Measurements from ENCODE around the gene OR6C3. TPM values are rescaled to one million over a fixed set of nuclear protein-coding genes. Genes with fewer than 3 reads are reported as not detected.

OR6C3 gene
- total and polyA plus RNA-seq, 2 experiments from 2014 or later = not detected

Other genes starting within 250 kb of the OR6C3 start
- gene OR9K2, start 204.3 kb upstream of the OR6C3 start, total RNA-seq = not detected in 2 replicates
- gene OR9K2, start 204.3 kb upstream of the OR6C3 start, polyA plus RNA-seq = not detected in 2 replicates
- not detected in 2 replicates for gene OR10A7, start 109.7 kb upstream of the OR6C3 start, total RNA-seq
- gene OR10A7, start 109.7 kb upstream of the OR6C3 start, polyA plus RNA-seq = not detected in 2 replicates
- not detected in 2 replicates for gene OR6C74, start 86.1 kb upstream of the OR6C3 start, total RNA-seq
- not detected in 2 replicates for gene OR6C74, start 86.1 kb upstream of the OR6C3 start, polyA plus RNA-seq
- not detected in 2 replicates for gene OR6C6, start 34.2 kb upstream of the OR6C3 start, total RNA-seq
- not detected in 2 replicates for gene OR6C6, start 34.2 kb upstream of the OR6C3 start, polyA plus RNA-seq
- gene OR6C1, start 16.4 kb upstream of the OR6C3 start, total RNA-seq = not detected in 2 replicates
- not detected in 2 replicates for gene OR6C1, start 16.4 kb upstream of the OR6C3 start, polyA plus RNA-seq
- not detected in 2 replicates for gene OR6C75, start 32.2 kb downstream of the OR6C3 start, total RNA-seq
- gene OR6C75, start 32.2 kb downstream of the OR6C3 start, polyA plus RNA-seq = not detected in 2 replicates
- not detected in 2 replicates for gene OR6C65, start 69.8 kb downstream of the OR6C3 start, total RNA-seq
- gene OR6C65, start 69.8 kb downstream of the OR6C3 start, polyA plus RNA-seq = not detected in 2 replicates
- gene OR6C76, start 95.5 kb downstream of the OR6C3 start, total RNA-seq = not detected in 2 replicates
- gene OR6C76, start 95.5 kb downstream of the OR6C3 start, polyA plus RNA-seq = not detected in 2 replicates
- gene OR6C2, start 113.3 kb downstream of the OR6C3 start, total RNA-seq = not detected in 2 replicates
- gene OR6C2, start 113.3 kb downstream of the OR6C3 start, polyA plus RNA-seq = not detected in 2 replicates
- not detected in 2 replicates for gene OR6C70, start 139.4 kb downstream of the OR6C3 start, total RNA-seq
- gene OR6C70, start 139.4 kb downstream of the OR6C3 start, polyA plus RNA-seq = not detected in 2 replicates
- not detected in 2 replicates for gene OR6C68, start 161.6 kb downstream of the OR6C3 start, total RNA-seq
- not detected in 2 replicates for gene OR6C68, start 161.6 kb downstream of the OR6C3 start, polyA plus RNA-seq
- gene OR6C4, start 218.9 kb downstream of the OR6C3 start, total RNA-seq = not detected in 2 replicates
- gene OR6C4, start 218.9 kb downstream of the OR6C3 start, polyA plus RNA-seq = not detected in 2 replicates
- not detected in 2 replicates for gene OR2AP1, start 241.7 kb downstream of the OR6C3 start, total RNA-seq
- gene OR2AP1, start 241.7 kb downstream of the OR6C3 start, polyA plus RNA-seq = not detected in 2 replicates

All from cardiac muscle cell (in vitro differentiated cells and primary cell).